DND-41 (cell line): Measurements from ENCODE around the gene PRR36.

Experiments used
- ATAC-seq: fragments of 200-7000 bp; cut with Tn5 transposase; 3 replicates; pipeline ENCODE4 v1.9.1; 2021; ENCODE audit warnings: low read depth; ENCODE audit not compliant: insufficient read depth
- DNase-seq: peaks from one replicate; pipeline ENCODE4 v3.0.0-alpha.2; 2020
- H2AFZ ChIP-seq: 2 replicates; pipeline ENCODE4 v1.6.0; 2012; ENCODE audit warnings: low read depth, low read length
- H3K27ac ChIP-seq: 2 replicates; pipeline ENCODE4 v1.5.1; 2012; ENCODE audit warnings: low read length, inconsistent platforms
- H3K27me3 ChIP-seq: fragments of 200-600 bp; sonication (generic); 2 replicates; pipeline ENCODE4 v1.6.0; 2012; ENCODE audit warnings: low read length, mild to moderate bottlenecking, inconsistent platforms; ENCODE audit not compliant: insufficient read depth, poor library complexity
- H3K36me3 ChIP-seq: 2 replicates; pipeline ENCODE4 v1.5.1; 2012; ENCODE audit warnings: low read length, inconsistent platforms; ENCODE audit not compliant: insufficient read depth
- H3K4me1 ChIP-seq: 2 replicates; pipeline ENCODE4 v1.5.1; 2012; ENCODE audit warnings: mild to moderate bottlenecking, low read length; ENCODE audit not compliant: insufficient read depth
- H3K4me2 ChIP-seq: 2 replicates; pipeline ENCODE4 v1.6.0; 2012; ENCODE audit warnings: mild to moderate bottlenecking, moderate library complexity, low read length, inconsistent platforms; ENCODE audit not compliant: insufficient read depth
- H3K4me3 ChIP-seq, 2 experiments: fragments of 200-600 bp in 1 of 2; shearing (Covaris generic) in 1 of 2; 2 replicates each; pipeline ENCODE4 v1.5.1; 2012 to 2016; ENCODE audit warnings: inconsistent platforms in 2 of 2, low read length in 2 of 2, mild to moderate bottlenecking in 2 of 2, low read depth in 1 of 2, moderate library complexity in 1 of 2
- H3K79me2 ChIP-seq: 2 replicates; pipeline ENCODE4 v1.6.0; 2012; ENCODE audit warnings: low read length, inconsistent platforms; ENCODE audit not compliant: insufficient read depth
- H3K9ac ChIP-seq: 2 replicates; pipeline ENCODE4 v1.6.0; 2012; ENCODE audit warnings: low read depth, mild to moderate bottlenecking, inconsistent platforms, low read length, moderate library complexity
- H3K9me3 ChIP-seq: 2 replicates; pipeline ENCODE4 v1.5.1; 2012; ENCODE audit warnings: low read length, moderate library complexity, mild to moderate bottlenecking, inconsistent platforms; ENCODE audit not compliant: insufficient read depth, severe bottlenecking
- H4K20me1 ChIP-seq: 2 replicates; pipeline ENCODE4 v1.6.0; 2012; ENCODE audit warnings: low read length; ENCODE audit not compliant: insufficient read depth
- CTCF ChIP-seq: IDR thresholded peaks from 2 replicates; pipeline ENCODE4 v1.5.1; 2012; ENCODE audit warnings: borderline replicate concordance, low read length, moderate library complexity, mild to moderate bottlenecking; ENCODE audit not compliant: poor library complexity, severe bottlenecking; ENCODE audit errors: extremely low read depth
- EZH2 ChIP-seq: IDR thresholded peaks from 3 replicates; pipeline ENCODE4 v1.6.1; 2012; ENCODE audit warnings: borderline replicate concordance, low read depth, mild to moderate bottlenecking, moderate library complexity, low read length, inconsistent platforms; ENCODE audit not compliant: severe bottlenecking

The PRR36 gene

GRCh38 chr19:7904074-7905020 is 30.2 kb upstream of the PRR36 start:
- H3K9ac ChIP-seq: peak overlapping the region; percentile 62
- H3K4me3 ChIP-seq: peak overlapping the region; percentile 38 to 84; a peak in 3 of 4 replicates
- peaks cover 39% of the 10 kb centered on the region for H3K36me3 ChIP-seq
- H3K4me1 ChIP-seq: peaks cover 33% of the 10 kb centered on the region
- H3K79me2 ChIP-seq: peaks cover 60% of the 10 kb centered on the region
- DNase-seq: no peak
- peak; percentile 31 for ATAC-seq
- H3K27ac ChIP-seq: peak overlapping the region; percentile 86
- H3K4me2 ChIP-seq: peak overlapping the region; percentile 93
- no peaks in the 10 kb centered on the region for H3K9me3 ChIP-seq
- H4K20me1 ChIP-seq: peaks cover 48% of the 10 kb centered on the region
- H2AFZ ChIP-seq: 0 out of 2 replicates have a peak overlapping the region, but pooled peaks have one; percentile 62
- no peaks in the 10 kb centered on the region for H3K27me3 ChIP-seq
- TF ChIP-seq EZH2 (no peak), CTCF (no peak)

- peak; percentile 84 for ATAC-seq
- H3K79me2 ChIP-seq: peaks cover 51% of the 10 kb centered on the region
Observed at GRCh38 chr19:7903244-7904073, 29.3 kb upstream of the PRR36 start, which contains the start of gene MAP2K7. TSS of gene MAP2K7 (plus strand) at chr19:7903877. CDS start at chr19:7903945, 68 bp downstream.

GRCh38 chr19:7902796-7903243 is 28.6 kb upstream of the PRR36 start:
- peak overlapping the region; percentile 89 for H3K4me2 ChIP-seq
- H3K79me2 ChIP-seq: peaks cover 45% of the 10 kb centered on the region
- H4K20me1 ChIP-seq: peaks cover 33% of the 10 kb centered on the region
- peaks cover 33% of the 10 kb centered on the region for H3K4me1 ChIP-seq
- peak overlapping the region; percentile 71 for H3K9ac ChIP-seq
- peak overlapping the region; percentile 42 to 79 for H3K4me3 ChIP-seq
- ATAC-seq: no peak
- H3K27ac ChIP-seq: peak overlapping the region; percentile 86
- TF ChIP-seq CTCF: no peak
- no peak for TF ChIP-seq EZH2
- DNase-seq: no peak
- H2AFZ ChIP-seq: peak overlapping the region; percentile 89
- no peaks in the 10 kb centered on the region for H3K27me3 ChIP-seq
- H3K9me3 ChIP-seq: no peaks in the 10 kb centered on the region
- H3K36me3 ChIP-seq: peaks cover 30% of the 10 kb centered on the region

More at GRCh38 chr19:7903244-7904073, 29.3 kb upstream of the PRR36 start, which contains the start of gene MAP2K7:
- Histone ChIP-seq H3K27me3 (no peaks in the 10 kb centered on the region), H4K20me1 (peaks cover 39% of the 10 kb centered on the region), H3K4me2 (peak within 1 kb of the TSS; percentile 93), H3K36me3 (peaks cover 32% of the 10 kb centered on the region), H3K9me3 (no peaks in the 10 kb centered on the region), H3K27ac (peak within 1 kb of the TSS; percentile 86), H3K4me1 (peaks cover 33% of the 10 kb centered on the region), H3K4me3 (peak within 1 kb of the TSS; percentile 42 to 84), H2AFZ (peak within 1 kb of the TSS; percentile 89), H3K9ac (peak within 1 kb of the TSS; percentile 71)
- DNase-seq: peak; percentile 100
- peak; percentile 95 for TF ChIP-seq CTCF
- TF ChIP-seq EZH2: no peak
